A549 (cell line): ENCODE measurements around the gene DGKD. TPM values are rescaled to one million over a fixed set of nuclear protein-coding genes. Genes with fewer than 3 reads are reported as not detected.

Experiments
- ATAC-seq, 2 experiments: fragments of 200-7000 bp in 1 of 2; fragments of >200 bp in 1 of 2; cut with Nextera tagmentation in 1 of 2; cut with Tn5 transposase in 1 of 2; 3 replicates each; pipeline versions ENCODE4 v1.8.0 to v1.9.1; 2018 to 2020; ENCODE audit warnings: mild to moderate bottlenecking in 1 of 2, moderate library complexity in 1 of 2
- CTCF ChIA-PET: fragments of 300-600 bp; sonication (Branson Sonifier 250); formaldehyde crosslinking; extraction: SDS; loops from one replicate; lab custom pipeline; 2021; ENCODE audit warnings: antibody characterized with exemption, inconsistent platforms; lab: Yijun Ruan, JAX
- POLR2A ChIA-PET: fragments of 350-600 bp; formaldehyde crosslinking; extraction: SDS; loops from one replicate; lab custom pipeline; 2021; ENCODE audit warnings: antibody characterized with exemption, inconsistent platforms; lab: Yijun Ruan, JAX
- DNase-seq, 2 experiments: peaks; one replicate each; pipeline versions ENCODE4 v3.0.0 to v3.0.0-alpha.2; 2011 to 2016; ENCODE audit warnings: low read depth in 1 of 2, low spot score in 1 of 2
- FAIRE-seq: peaks from 2 replicates; lab custom pipeline; 2011; peaks lifted over from hg19 to GRCh38; lab: Jason Lieb, UNC
- H3K27ac ChIP-seq, 2 experiments: fragments of >200 bp; sonication (Bioruptor Twin); formaldehyde crosslinking; 3 replicates each; pipeline ENCODE4 v1.5.1; 2016 to 2017
- H3K4me1 ChIP-seq: fragments of >200 bp; sonication (Bioruptor Twin); formaldehyde crosslinking; 3 replicates; pipeline ENCODE4 v1.6.1; 2016
- H3K4me2 ChIP-seq: fragments of >200 bp; sonication (Bioruptor Twin); formaldehyde crosslinking; 3 replicates; pipeline ENCODE4 v1.6.1; 2016
- H3K4me3 ChIP-seq: fragments of >200 bp; sonication (Bioruptor Twin); formaldehyde crosslinking; 3 replicates; pipeline ENCODE4 v1.5.1; 2016
- H3K9me3 ChIP-seq: fragments of >200 bp; sonication (Bioruptor Twin); formaldehyde crosslinking; 3 replicates; pipeline ENCODE4 v1.6.1; 2016
- CBX2 ChIP-seq: fragments of 200-600 bp; sonication (generic); IDR thresholded peaks from 2 replicates; pipeline ENCODE4 v1.6.1; 2016; ENCODE audit warnings: low read depth, mild to moderate bottlenecking, borderline replicate concordance
- CBX8 ChIP-seq: fragments of 200-600 bp; sonication (generic); IDR thresholded peaks from 2 replicates; pipeline ENCODE4 v1.6.1; 2016
- CHD4 ChIP-seq: fragments of 200-600 bp; sonication (generic); IDR thresholded peaks from 2 replicates; pipeline ENCODE4 v1.6.1; 2016; ENCODE audit warnings: antibody characterized with exemption, mild to moderate bottlenecking, borderline replicate concordance
- EHF ChIP-seq: fragments of 250-450 bp; sonication (Bioruptor Pico); IDR thresholded peaks from 2 replicates; pipeline ENCODE4 v1.5.0; 2020; ENCODE audit warnings: mild to moderate bottlenecking
- FOSB ChIP-seq: fragments of 250-450 bp; sonication (Bioruptor Pico); IDR thresholded peaks from 2 replicates; pipeline ENCODE4 v1.5.0; 2020; ENCODE audit warnings: mild to moderate bottlenecking, moderate library complexity
- FOXS1 ChIP-seq: fragments of 250-450 bp; sonication (Bioruptor Pico); IDR thresholded peaks from 2 replicates; pipeline ENCODE4 v1.5.0; 2020; ENCODE audit warnings: mild to moderate bottlenecking, moderate library complexity
- HDAC2 ChIP-seq: fragments of 200-600 bp; sonication (generic); IDR thresholded peaks from 2 replicates; pipeline ENCODE4 v1.6.1; 2016
- HOXB13 ChIP-seq: fragments of 250-450 bp; sonication (Bioruptor Pico); IDR thresholded peaks from 2 replicates; pipeline ENCODE4 v1.5.0; 2020; ENCODE audit warnings: low read depth, mild to moderate bottlenecking, moderate library complexity
- JUN ChIP-seq, 2 experiments: fragments of >200 bp; sonication (Bioruptor Twin); formaldehyde crosslinking; IDR thresholded peaks; 2 replicates in 1 of 2; 3 replicates in 1 of 2; pipeline ENCODE4 v1.6.1; 2016 to 2017
- JUNB ChIP-seq: fragments of >200 bp; sonication (Bioruptor Twin); formaldehyde crosslinking; IDR thresholded peaks from 2 replicates; pipeline ENCODE4 v1.6.1; 2016
- MAZ ChIP-seq: fragments of 150-350 bp; IDR thresholded peaks from 2 replicates; pipeline ENCODE4 v1.6.1; 2014; ENCODE audit warnings: antibody characterized with exemption, low read depth, low read length, borderline replicate concordance
- NFE2L2 ChIP-seq: fragments of 150-350 bp; conservative IDR thresholded peaks from 2 replicates; pipeline ENCODE4 v1.6.1; 2014; ENCODE audit warnings: low read length
- POLR2AphosphoS2 ChIP-seq: conservative IDR thresholded peaks from 2 replicates; pipeline ENCODE4 v1.6.1; 2012; ENCODE audit warnings: low read length, improper control_type of control experiment, inconsistent platforms
- RCOR1 ChIP-seq: fragments of 150-350 bp; IDR thresholded peaks from 2 replicates; pipeline ENCODE4 v1.6.1; 2014; ENCODE audit warnings: antibody characterized with exemption, low read length, low read depth
- RNF2 ChIP-seq: fragments of 200-600 bp; sonication (generic); IDR thresholded peaks from 2 replicates; pipeline ENCODE4 v1.6.1; 2016; ENCODE audit warnings: low read depth, mild to moderate bottlenecking, antibody characterized with exemption, moderate library complexity, borderline replicate concordance
- SREBF2 ChIP-seq: fragments of 450-650 bp; IDR thresholded peaks from 2 replicates; pipeline ENCODE4 v1.6.1; 2014; ENCODE audit warnings: mild to moderate bottlenecking, moderate library complexity
- TFCP2L1 ChIP-seq: fragments of 250-450 bp; sonication (Bioruptor Pico); IDR thresholded peaks from 2 replicates; pipeline ENCODE4 v1.5.0; 2021; ENCODE audit warnings: mild to moderate bottlenecking
- ZC3H11A ChIP-seq: fragments of 450-650 bp; IDR thresholded peaks from 2 replicates; pipeline ENCODE4 v1.6.1; 2014; ENCODE audit warnings: antibody characterized with exemption, mild to moderate bottlenecking
- WGBS: methylation state at CpG from one replicate; pipeline ENCODE4 v1.1.6; 2017; ENCODE audit errors: missing lambda C conversion rate; 5-methylcytosine and 5-hydroxymethylcytosine counted together
- polyA plus RNA-seq, 4 experiments: library from polyadenylated mRNA; depleted of rRNA in 3 of 4; stranded (reverse); fragments of >200 nt; fragmentation: RNase III in 1 of 4; extraction: RNeasy Plus Mini Kit Qiagen cat#74134 plus additional on column Dnase treatment in 1 of 4; gene quantifications; 2 replicates in 3 of 4; 3 replicates in 1 of 4; pipeline ENCODE4 v1.2.3, GENCODE V29; 2011 to 2017
- TF ChIP-seq, protein P1 (sequence below): IDR thresholded peaks from 2 replicates; pipeline ENCODE4 v1.6.1; 2012
- TF ChIP-seq, protein P2 (sequence below): IDR thresholded peaks from 2 replicates; pipeline ENCODE4 v1.6.1; 2012
- TF ChIP-seq, protein P3 (sequence below): IDR thresholded peaks from 2 replicates; pipeline ENCODE4 v1.6.1; 2012; ENCODE audit warnings: low read depth, borderline replicate concordance
- TF ChIP-seq, protein P4 (sequence below): fragments of 450-650 bp; IDR thresholded peaks from 2 replicates; pipeline ENCODE4 v1.6.1; 2014; ENCODE audit warnings: antibody characterized with exemption
- TF ChIP-seq, protein P5 (sequence below): fragments of 150-350 bp; IDR thresholded peaks from 2 replicates; pipeline ENCODE4 v1.6.1; 2014; ENCODE audit warnings: low read depth, mild to moderate bottlenecking, low read length
- TF ChIP-seq, protein P6 (sequence below): fragments of 250-450 bp; sonication (Bioruptor Pico); IDR thresholded peaks from 2 replicates; pipeline ENCODE4 v1.5.0; 2020; ENCODE audit warnings: low read depth, mild to moderate bottlenecking, moderate library complexity

The DGKD gene
- polyA plus RNA-seq, 2 of the 4 experiments (the other 2 are of a cell fraction): 68.8 to 99.6 TPM

DNA sequence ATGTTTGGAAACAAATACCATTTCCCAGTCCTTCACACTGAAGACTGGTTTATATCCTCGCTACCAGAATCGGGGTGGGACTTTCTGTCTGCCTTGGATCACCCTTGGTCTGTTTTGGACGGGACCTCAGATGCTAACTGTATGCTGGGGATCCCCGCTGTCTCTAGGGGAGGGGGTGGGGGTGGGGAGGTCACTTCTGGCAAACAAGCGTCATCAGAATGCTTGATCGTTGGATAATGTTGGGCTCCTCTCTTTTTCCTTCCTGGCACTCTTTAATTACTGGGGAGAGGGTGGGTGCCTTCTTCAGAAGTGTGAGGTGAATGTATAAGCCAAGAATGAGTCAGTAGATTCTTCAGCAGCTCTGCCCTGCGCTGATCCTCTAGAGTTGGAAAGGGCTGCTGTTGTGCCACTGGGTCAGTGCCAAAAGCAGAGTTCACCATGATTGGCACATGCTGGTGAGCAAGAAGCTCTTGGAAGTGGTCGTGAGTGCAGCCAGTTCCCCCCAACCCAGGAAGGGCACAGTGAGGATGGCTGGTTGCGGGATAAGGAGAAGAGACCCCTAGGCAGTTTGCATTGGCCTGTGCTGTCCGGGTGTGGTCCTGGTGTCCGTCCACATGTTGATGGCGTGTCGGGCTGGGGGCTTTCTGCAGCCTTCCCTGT is 32.2 kb downstream of the DGKD start (continued):
- TF ChIP-seq TFCP2L1 (no peak), HOXB13 (CRISPR knock-in tag) (0 out of 2 replicates have a peak, but pooled peaks have one; percentile 64), JUNB (no peak), RNF2 (no peak), NFE2L2 (no peak), JUN (IDR thresholded peaks at IDR 0.05) (peak in 1 of 2 experiments; percentile 55; a peak in 3 of 5 replicates), CBX8 (no peak), SREBF2 (no peak), RCOR1 (no peak), POLR2AphosphoS2 (no peak), EHF (no peak), FOXS1 (CRISPR knock-in tag) (no peak), ZC3H11A (no peak), CBX2 (no peak), HDAC2 (no peak)
- TF ChIP-seq, protein P1, sequence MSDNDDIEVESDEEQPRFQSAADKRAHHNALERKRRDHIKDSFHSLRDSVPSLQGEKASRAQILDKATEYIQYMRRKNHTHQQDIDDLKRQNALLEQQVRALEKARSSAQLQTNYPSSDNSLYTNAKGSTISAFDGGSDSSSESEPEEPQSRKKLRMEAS: peak; percentile 71
- TF ChIP-seq, protein P2, sequence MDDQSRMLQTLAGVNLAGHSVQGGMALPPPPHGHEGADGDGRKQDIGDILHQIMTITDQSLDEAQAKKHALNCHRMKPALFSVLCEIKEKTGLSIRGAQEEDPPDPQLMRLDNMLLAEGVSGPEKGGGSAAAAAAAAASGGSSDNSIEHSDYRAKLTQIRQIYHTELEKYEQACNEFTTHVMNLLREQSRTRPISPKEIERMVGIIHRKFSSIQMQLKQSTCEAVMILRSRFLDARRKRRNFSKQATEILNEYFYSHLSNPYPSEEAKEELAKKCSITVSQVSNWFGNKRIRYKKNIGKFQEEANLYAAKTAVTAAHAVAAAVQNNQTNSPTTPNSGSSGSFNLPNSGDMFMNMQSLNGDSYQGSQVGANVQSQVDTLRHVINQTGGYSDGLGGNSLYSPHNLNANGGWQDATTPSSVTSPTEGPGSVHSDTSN: 0 out of 2 replicates have a peak, but pooled peaks have one; percentile 36
- TF ChIP-seq, protein P3, sequence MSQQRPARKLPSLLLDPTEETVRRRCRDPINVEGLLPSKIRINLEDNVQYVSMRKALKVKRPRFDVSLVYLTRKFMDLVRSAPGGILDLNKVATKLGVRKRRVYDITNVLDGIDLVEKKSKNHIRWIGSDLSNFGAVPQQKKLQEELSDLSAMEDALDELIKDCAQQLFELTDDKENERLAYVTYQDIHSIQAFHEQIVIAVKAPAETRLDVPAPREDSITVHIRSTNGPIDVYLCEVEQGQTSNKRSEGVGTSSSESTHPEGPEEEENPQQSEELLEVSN: no peak
- TF ChIP-seq, protein P4, sequence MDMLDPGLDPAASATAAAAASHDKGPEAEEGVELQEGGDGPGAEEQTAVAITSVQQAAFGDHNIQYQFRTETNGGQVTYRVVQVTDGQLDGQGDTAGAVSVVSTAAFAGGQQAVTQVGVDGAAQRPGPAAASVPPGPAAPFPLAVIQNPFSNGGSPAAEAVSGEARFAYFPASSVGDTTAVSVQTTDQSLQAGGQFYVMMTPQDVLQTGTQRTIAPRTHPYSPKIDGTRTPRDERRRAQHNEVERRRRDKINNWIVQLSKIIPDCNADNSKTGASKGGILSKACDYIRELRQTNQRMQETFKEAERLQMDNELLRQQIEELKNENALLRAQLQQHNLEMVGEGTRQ: no peak
- TF ChIP-seq, protein P5, sequence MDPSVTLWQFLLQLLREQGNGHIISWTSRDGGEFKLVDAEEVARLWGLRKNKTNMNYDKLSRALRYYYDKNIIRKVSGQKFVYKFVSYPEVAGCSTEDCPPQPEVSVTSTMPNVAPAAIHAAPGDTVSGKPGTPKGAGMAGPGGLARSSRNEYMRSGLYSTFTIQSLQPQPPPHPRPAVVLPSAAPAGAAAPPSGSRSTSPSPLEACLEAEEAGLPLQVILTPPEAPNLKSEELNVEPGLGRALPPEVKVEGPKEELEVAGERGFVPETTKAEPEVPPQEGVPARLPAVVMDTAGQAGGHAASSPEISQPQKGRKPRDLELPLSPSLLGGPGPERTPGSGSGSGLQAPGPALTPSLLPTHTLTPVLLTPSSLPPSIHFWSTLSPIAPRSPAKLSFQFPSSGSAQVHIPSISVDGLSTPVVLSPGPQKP: no peak

DNA sequence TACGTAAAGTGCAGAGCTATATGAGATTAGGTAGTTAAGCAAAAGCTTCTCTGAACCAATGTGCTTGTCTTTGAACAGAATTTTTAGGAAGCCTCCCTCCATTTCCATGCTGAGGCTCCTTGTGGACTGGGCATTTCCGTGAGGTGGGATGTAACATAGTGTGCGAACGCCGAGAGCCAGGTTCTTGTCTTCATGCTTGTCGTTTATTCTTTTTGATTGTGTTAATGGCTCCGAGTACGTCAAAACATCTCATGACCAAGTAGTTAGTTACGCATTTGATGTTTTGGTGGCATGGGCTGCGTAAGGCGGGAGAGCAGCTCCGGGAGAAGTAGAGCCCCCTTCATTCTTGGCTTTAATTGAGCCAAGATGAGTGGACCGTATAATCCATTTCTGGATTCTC is 32.9 kb downstream of the DGKD start:
- 75% methylated on average over 13 of the region's 13 CpGs for WGBS

More for the DNA sequence above, 32.9 kb downstream of the DGKD start:
- no peak for FAIRE-seq
- ChIA-PET POLR2A (no interaction called here), CTCF (interaction anchor here (1.1 to 2.8 kb wide), 5 partner anchors 14 to 56 kb away, joined by 3 to 16 read pairs (median 4); no protein-coding TSS in a partner anchor)
- H3K27ac ChIP-seq: peak overlapping the region; percentile 86 to 92
- H3K4me3 ChIP-seq: peak overlapping the region; percentile 10; the same call in 2 of the 3 replicates
- peak; percentile 6 to 13; a peak in 4 of 6 replicates for ATAC-seq
- H3K9me3 ChIP-seq: no peaks in the 10 kb centered on the region
- DNase-seq: no peak
- TF ChIP-seq EHF (no peak), FOSB (CRISPR knock-in tag) (no peak), MAZ (no peak), ZC3H11A (no peak), CHD4 (no peak)
- TF ChIP-seq, protein P4: no peak
- TF ChIP-seq, protein P6, sequence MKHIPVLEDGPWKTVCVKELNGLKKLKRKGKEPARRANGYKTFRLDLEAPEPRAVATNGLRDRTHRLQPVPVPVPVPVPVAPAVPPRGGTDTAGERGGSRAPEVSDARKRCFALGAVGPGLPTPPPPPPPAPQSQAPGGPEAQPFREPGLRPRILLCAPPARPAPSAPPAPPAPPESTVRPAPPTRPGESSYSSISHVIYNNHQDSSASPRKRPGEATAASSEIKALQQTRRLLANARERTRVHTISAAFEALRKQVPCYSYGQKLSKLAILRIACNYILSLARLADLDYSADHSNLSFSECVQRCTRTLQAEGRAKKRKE: no peak
- H3K4me1 ChIP-seq: peaks cover 80% of the 10 kb centered on the region
- peak overlapping the region; percentile 73 for H3K4me2 ChIP-seq
